ENCODE results near the gene FHIT. TPM values are rescaled to one million over a fixed set of nuclear protein-coding genes. Genes with fewer than 3 reads are reported as not detected.

Gene FHIT
- total and polyA plus RNA-seq, 4 donors = 2.6 to 21.3 (median 8.7) TPM

GRCh38 chr3:60154011-60154410 lies 1097.2 kb downstream of the FHIT start:
- WGBS, 2 donors = 92 to 97% methylated on average over 4 of the region's 4 CpGs
- Histone ChIP-seq H3K4me3 (no peak overlapping the region), H3K4me1 (ENCODE audit: control insufficient read depth in 5 of 5, insufficient read depth in 5 of 5, low read length in 5 of 5) (peaks cover 0 to 6% (median 0%) of the 10 kb centered on the region in 5 donors), H3K9ac (ENCODE audit: insufficient read depth in 1 of 2, low read length in 2 of 2) (no peak overlapping the region), H3K9me3 (ENCODE audit: control insufficient read depth in 4 of 4, insufficient read depth in 3 of 4, low read length in 3 of 4) (peaks cover 0 to 2% (median 0%) of the 10 kb centered on the region in 4 donors), H3K27me3 (ENCODE audit: control insufficient read depth in 3 of 3, insufficient read depth in 3 of 3, low read length in 2 of 3) (no peaks in the 10 kb centered on the region), H3K36me3 (ENCODE audit: control insufficient read depth in 4 of 4, insufficient read depth in 4 of 4, low read length in 4 of 4) (no peaks in the 10 kb centered on the region), H3K27ac (ENCODE audit: low read depth in 1 of 2, low read length in 1 of 2) (no peak overlapping the region)
- no peak for ATAC-seq (ENCODE audit: insufficient read depth, low FRiP score)
- no peak for TF ChIP-seq CTCF (IDR thresholded peaks at IDR 0.05; ENCODE audit: control extremely low read depth, extremely low read depth)
- no peak for DNase-seq

- H3K9me3 ChIP-seq (ENCODE audit: control insufficient read depth in 4 of 4, insufficient read depth in 3 of 4, low read length in 3 of 4) = peaks cover 0 to 2% (median 0%) of the 10 kb centered on the region in 4 donors
- H3K4me3 ChIP-seq = no peak overlapping the region
- H3K36me3 ChIP-seq (ENCODE audit: control insufficient read depth in 4 of 4, insufficient read depth in 4 of 4, low read length in 4 of 4) = no peaks in the 10 kb centered on the region
- TF ChIP-seq CTCF (IDR thresholded peaks at IDR 0.05; ENCODE audit: control extremely low read depth, extremely low read depth) = no peak
- 81 to 93% methylated on average over 4 of the region's 4 CpGs for WGBS, 2 donors
- H3K27me3 ChIP-seq (ENCODE audit: control insufficient read depth in 3 of 3, insufficient read depth in 3 of 3, low read length in 2 of 3) = no peaks in the 10 kb centered on the region
- peaks cover 0 to 6% (median 0%) of the 10 kb centered on the region in 5 donors for H3K4me1 ChIP-seq (ENCODE audit: control insufficient read depth in 5 of 5, insufficient read depth in 5 of 5, low read length in 5 of 5)
- no peak overlapping the region for H3K27ac ChIP-seq (ENCODE audit: low read depth in 1 of 2, low read length in 1 of 2)
- ATAC-seq (ENCODE audit: insufficient read depth, low FRiP score) (no peak), DNase-seq (no peak)
- no peak overlapping the region for H3K9ac ChIP-seq (ENCODE audit: insufficient read depth in 1 of 2, low read length in 2 of 2)
These were observed 1097.8 kb downstream of the FHIT start for GRCh38 chr3:60153221-60153999.

GRCh38 chr3:60149501-60149900 lies 1101.8 kb downstream of the FHIT start:
- Histone ChIP-seq H3K9ac (ENCODE audit: insufficient read depth in 1 of 2, low read length in 2 of 2) (no peak overlapping the region), H3K27ac (ENCODE audit: low read depth in 1 of 2, low read length in 1 of 2) (no peak overlapping the region), H3K36me3 (ENCODE audit: control insufficient read depth in 4 of 4, insufficient read depth in 4 of 4, low read length in 4 of 4) (no peaks in the 10 kb centered on the region), H3K4me1 (ENCODE audit: control insufficient read depth in 5 of 5, insufficient read depth in 5 of 5, low read length in 5 of 5) (no peaks in the 10 kb centered on the region), H3K4me3 (no peak overlapping the region), H3K27me3 (ENCODE audit: control insufficient read depth in 3 of 3, insufficient read depth in 3 of 3, low read length in 2 of 3) (no peaks in the 10 kb centered on the region), H3K9me3 (ENCODE audit: control insufficient read depth in 4 of 4, insufficient read depth in 3 of 4, low read length in 3 of 4) (peaks cover 0 to 2% (median 0%) of the 10 kb centered on the region in 4 donors)
- no peak for DNase-seq
- no peak for ATAC-seq (ENCODE audit: insufficient read depth, low FRiP score)
- no peak for TF ChIP-seq CTCF (IDR thresholded peaks at IDR 0.05; ENCODE audit: control extremely low read depth, extremely low read depth)
- 92 to 100% methylated on average over 3 of the region's 3 CpGs for WGBS, 2 donors

All from lung (tissue), 12 donors.